Brain microvascular endothelial cell (primary cell): ENCODE results near the gene ZNF138.

ENCODE experiments used
- DNase-seq: peaks from one replicate; pipeline ENCODE4 v3.0.0-alpha.2; 2020
- H3K27ac ChIP-seq: fragments of 250-450 bp; sonication (Bioruptor Pico); 2 replicates; pipeline ENCODE4 v1.5.1; 2020; ENCODE audit warnings: mild to moderate bottlenecking, moderate library complexity
- H3K27me3 ChIP-seq: fragments of 250-450 bp; sonication (Bioruptor Pico); replicated peaks from 2 replicates; pipeline ENCODE4 v1.5.1; 2020; ENCODE audit warnings: mild to moderate bottlenecking
- H3K36me3 ChIP-seq: fragments of 250-450 bp; sonication (Bioruptor Pico); replicated peaks from 2 replicates; pipeline ENCODE4 v1.5.1; 2020; ENCODE audit warnings: mild to moderate bottlenecking
- H3K4me3 ChIP-seq: 2 replicates; pipeline ENCODE4 v1.5.1; 2011; ENCODE audit warnings: low read depth, mild to moderate bottlenecking, control low read depth, low read length, moderate library complexity
- CTCF ChIP-seq: IDR thresholded peaks from 2 replicates; pipeline ENCODE4 v1.5.1; 2011; ENCODE audit warnings: low read depth, mild to moderate bottlenecking, moderate library complexity, low read length, control low read depth, inconsistent platforms; ENCODE audit errors: missing control alignments
- in situ Hi-C: cut with HindIII; loops from 2 replicates; pipeline ENCODE4 v1.10.0; 2017; ENCODE audit warnings: low sequenced_read_pairs, low pct_ligation_motif_present

Gene ZNF138

GRCh38 chr7:64794171-64794844 lies at the start of gene ZNF138:
Gene ZNF138, plus strand, starts transcription at chr7:64794428. Its CDS starts 141 bp downstream, at chr7:64794569.
- DNase-seq = peak; percentile 97
- no peaks in the 10 kb centered on the region for H3K36me3 ChIP-seq
- peak within 1 kb of the TSS; percentile 91 for H3K4me3 ChIP-seq
- H3K27ac ChIP-seq = peak within 1 kb of the TSS; percentile 90
- H3K27me3 ChIP-seq = no peaks in the 10 kb centered on the region
- peak; percentile 24 for TF ChIP-seq CTCF
- in situ Hi-C loops = no loop called here

GRCh38 chr7:64744680-64745079 lies 49.5 kb upstream of the ZNF138 start:
- Histone ChIP-seq H3K4me3 (no peak overlapping the region), H3K36me3 (no peaks in the 10 kb centered on the region), H3K27ac (no peak overlapping the region), H3K27me3 (no peaks in the 10 kb centered on the region)
- no peak for DNase-seq
- in situ Hi-C loops = no loop called here
- no peak for TF ChIP-seq CTCF

- TF ChIP-seq CTCF = no peak
- Histone ChIP-seq H3K36me3 (no peaks in the 10 kb centered on the region), H3K27me3 (no peaks in the 10 kb centered on the region), H3K27ac (no peak overlapping the region), H3K4me3 (no peak overlapping the region)
- in situ Hi-C loops = no loop called here
- no peak for DNase-seq
Observed at GRCh38 chr7:64747802-64748201, 46.4 kb upstream of the ZNF138 start.

GRCh38 chr7:64753032-64753431 lies 41.2 kb upstream of the ZNF138 start:
- TF ChIP-seq CTCF = no peak
- Histone ChIP-seq H3K27me3 (no peaks in the 10 kb centered on the region), H3K4me3 (no peak overlapping the region), H3K27ac (no peak overlapping the region), H3K36me3 (no peaks in the 10 kb centered on the region)
- DNase-seq = no peak
- in situ Hi-C loops = no loop called here

DNA sequence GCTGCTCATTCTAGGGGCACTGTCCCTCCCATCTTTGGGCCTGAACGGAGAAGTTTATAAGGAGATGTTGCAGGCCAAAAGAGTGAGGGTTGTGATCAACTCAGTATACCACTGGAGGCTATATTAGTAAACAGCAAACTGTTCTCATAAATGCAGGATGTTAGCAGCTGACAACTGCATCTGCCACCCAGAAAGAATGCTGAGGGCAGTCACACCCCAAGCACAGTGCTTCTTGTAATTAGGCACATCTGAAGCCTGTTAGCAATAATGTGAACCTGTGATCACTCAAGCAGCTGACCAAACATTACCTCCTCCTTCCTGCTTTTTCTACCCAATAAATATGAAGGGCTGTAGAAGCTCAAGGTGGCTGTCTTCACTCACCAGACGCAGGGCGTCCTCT lies 38.4 kb upstream of the ZNF138 start:
- Histone ChIP-seq H3K36me3 (no peaks in the 10 kb centered on the region), H3K27me3 (no peaks in the 10 kb centered on the region), H3K27ac (no peak overlapping the region), H3K4me3 (no peak overlapping the region)
- no peak for TF ChIP-seq CTCF
- no peak for DNase-seq
- in situ Hi-C loops = no loop called here

DNA sequence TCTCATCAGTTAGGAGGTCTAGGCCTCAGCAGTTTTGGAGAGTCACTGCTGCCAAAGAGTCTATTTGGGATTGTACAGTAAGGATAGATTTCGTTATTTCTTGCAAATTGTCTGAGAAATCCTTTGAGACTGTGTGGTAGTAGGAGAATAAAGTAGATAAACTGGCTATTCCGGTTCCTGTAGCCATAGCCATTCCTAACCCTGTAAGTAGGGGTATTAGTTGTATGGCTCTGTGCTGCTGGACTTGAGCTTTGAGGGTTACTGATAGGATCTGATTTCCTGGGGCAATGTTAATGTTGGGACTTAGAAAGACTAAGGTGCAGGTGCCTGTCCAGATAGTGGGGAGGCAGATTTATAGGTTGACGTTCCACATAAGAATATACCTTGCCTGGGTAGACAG lies 36.1 kb upstream of the ZNF138 start:
- Histone ChIP-seq H3K27me3 (no peaks in the 10 kb centered on the region), H3K4me3 (no peak overlapping the region), H3K27ac (no peak overlapping the region), H3K36me3 (no peaks in the 10 kb centered on the region)
- in situ Hi-C loops = no loop called here
- no peak for TF ChIP-seq CTCF
- no peak for DNase-seq
